Activated T-cell treated with anti-CD3 and anti-CD28 coated beads for 1 hour (primary cell): ENCODE results near the gene SNRNP70.
A peak's percentile ranks its signal among the peaks of the same experiment; 100 is the strongest.
"Not testable (repeated sequence)": the region's sequence is repeated elsewhere in the genome, so short reads cannot be mapped to it uniquely, and the experiment has no call there.

Source experiments
- DNase-seq: peaks from one replicate; pipeline ENCODE4 v3.0.0-alpha.2; 2020; ENCODE audit warnings: low read depth

Gene SNRNP70

DNA sequence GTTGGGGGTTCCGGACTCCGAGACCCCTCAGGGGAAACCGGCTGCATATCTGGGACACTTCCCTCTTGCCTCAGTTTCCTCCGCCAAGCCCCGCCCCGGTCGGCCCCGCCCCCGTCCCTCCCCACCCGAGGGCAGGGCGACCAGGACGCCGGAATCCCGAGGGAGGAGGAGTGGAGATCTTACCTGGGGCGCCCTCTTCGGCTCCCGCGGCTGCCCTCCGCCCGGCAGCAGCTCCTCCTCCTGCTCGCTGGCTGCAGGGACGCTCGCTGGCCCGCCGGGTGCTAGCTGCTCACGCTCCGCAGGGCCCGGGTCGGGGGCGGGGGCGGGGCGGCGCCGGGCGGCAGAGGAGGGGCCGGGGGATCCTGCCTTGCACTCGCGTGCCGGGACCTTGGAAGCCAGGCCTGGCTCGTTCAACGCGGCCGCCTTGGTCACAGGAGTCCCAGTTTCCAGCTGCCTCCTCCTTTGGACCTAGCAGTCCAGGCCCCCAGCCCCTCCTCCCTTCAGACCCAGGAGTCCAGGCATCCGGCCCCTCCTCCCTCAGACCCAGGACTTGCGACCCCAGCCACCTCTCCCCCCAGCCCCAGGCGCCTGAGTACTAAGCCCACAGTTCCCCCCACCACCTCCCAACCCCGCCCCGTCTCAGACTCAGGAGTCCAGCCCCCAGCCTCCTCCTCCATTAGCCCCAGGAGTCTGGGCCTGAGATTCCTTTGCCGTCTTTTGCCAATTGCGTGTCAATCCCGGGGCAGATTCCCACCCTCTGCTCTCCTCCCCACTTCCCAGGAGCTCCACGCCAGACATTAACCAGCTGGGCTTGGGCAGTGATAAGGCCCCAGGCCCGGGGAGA is 20.3 kb upstream of the SNRNP70 start, which contains the start of gene NTF4:
NTF4 (minus strand) TSS at position 51 of the 844 bp plus-strand sequence. CDS start 2,821 bp downstream, outside the sequence.
- no peak for DNase-seq

DNA sequence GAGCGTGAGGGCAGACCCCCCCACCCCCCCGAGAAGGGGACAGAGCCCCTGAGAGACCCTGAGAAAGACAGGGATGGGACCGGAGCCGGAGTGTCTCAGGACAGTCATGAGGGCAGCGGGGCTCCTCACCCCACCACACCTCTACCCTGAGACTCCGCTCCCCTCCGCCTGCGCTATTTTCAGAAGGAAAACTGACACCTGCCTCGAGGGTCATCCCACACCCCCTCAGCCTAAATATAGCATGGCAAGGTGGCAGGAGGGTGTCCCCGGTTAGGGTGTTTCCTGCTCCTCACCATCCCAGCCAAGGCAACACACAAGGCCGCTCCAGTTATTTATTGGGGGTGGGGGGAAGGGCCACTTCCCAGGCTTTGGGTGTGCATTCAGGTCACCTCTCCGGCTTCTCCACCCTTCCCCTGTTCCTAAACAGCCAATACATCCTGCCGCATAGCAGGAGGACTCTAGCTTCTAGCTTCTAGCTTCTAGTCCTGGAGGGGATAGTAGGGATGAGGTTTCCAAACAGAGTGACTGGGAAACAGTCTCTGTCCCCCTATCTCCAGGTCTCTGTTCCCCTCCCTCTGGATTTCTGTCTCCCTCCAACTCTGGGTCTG is 19.2 kb upstream of the SNRNP70 start:
- no peak for DNase-seq

DNA sequence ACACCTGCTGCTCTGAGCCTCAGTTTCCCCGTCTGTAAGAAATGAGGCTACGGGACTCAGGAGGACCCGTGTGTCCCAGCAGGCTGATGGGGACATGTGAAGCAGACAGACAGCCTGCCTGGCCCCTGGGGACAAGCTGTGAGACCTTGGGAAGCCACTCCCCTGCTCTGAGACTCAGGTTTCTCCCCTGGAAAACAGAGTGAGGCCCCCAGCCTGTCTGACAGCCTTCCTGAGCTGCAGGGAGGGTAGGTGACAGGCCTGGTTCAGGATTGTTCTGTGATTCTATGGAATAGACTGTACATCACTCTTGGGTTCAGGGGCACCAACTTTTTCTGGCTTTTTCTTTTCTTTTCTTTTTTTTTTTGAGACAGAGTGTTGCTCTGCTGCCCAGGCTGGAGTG is 17.7 kb upstream of the SNRNP70 start:
- DNase-seq: no peak

DNA sequence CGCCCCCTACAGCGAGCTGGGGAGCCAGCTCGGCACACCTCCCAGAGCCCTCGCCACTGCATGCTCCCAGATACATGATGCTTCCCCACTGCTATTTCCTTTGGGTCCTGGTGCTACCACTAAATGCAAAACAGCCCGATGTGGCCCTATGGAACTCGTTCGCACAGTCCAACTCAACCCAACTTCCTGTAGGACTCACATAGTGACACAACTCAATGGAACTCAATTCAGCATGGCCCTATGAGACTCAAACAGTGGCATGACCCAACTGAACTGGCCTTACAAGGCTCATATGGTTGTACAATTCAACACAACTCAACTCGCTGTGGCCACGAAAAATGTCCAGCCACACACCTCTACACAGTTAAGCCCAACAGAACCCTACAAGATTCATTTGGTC is 16.2 kb upstream of the SNRNP70 start:
- no peak for DNase-seq

DNA sequence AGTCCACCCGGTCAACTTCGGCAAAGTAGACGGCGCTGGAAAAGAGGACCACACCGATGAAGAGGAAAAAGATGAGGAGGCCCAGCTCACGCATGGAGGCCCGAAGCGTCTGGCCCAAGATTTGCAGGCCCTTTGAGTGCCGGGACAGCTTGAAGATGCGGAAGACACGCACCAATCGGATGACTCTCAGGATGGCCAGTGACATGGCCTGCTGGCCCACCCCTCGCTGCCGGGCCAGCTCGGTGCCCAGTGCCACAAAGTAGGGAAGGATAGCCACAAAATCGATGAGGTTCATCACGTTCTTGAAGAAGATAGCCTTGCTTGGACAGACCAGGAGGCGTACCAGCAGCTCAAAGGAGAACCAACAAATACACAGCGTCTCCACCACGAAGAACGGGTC is 14.8 kb upstream of the SNRNP70 start:
- DNase-seq: no peak

DNA sequence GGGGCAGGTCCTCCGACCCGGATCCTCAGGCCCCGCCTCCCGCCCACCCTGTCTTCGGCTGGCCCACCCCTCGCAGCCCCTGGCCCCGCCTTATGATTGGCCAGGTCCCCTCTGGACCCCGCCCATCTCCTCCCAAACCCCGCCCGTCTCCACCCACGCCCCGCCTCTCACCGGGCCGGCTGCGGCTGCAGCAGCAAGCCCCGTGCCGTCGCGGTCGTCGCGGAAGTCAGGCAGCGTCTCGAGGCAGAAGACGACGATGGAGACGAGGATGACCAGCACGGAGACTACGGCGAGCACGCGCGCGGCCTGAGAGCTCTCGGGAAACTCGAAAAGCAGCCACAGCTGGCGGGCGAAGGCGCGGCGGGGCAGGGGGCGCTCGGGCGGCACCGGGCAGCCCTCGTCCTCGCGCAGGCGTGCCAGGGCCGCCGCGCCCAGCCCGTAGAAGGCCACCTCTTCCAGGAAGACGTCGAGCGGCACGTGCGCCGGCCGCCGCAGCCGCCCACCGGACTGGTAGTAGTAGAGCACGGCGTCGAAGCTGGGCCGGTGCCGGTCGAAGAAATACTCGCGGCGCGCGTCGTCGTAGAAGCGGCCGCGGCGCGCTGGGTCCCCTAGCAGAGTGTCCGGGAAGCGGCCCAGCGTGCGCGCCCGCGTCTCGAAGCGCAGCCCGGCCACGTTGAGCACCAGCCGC is 13.2 kb upstream of the SNRNP70 start:
- DNase-seq: no peak

DNA sequence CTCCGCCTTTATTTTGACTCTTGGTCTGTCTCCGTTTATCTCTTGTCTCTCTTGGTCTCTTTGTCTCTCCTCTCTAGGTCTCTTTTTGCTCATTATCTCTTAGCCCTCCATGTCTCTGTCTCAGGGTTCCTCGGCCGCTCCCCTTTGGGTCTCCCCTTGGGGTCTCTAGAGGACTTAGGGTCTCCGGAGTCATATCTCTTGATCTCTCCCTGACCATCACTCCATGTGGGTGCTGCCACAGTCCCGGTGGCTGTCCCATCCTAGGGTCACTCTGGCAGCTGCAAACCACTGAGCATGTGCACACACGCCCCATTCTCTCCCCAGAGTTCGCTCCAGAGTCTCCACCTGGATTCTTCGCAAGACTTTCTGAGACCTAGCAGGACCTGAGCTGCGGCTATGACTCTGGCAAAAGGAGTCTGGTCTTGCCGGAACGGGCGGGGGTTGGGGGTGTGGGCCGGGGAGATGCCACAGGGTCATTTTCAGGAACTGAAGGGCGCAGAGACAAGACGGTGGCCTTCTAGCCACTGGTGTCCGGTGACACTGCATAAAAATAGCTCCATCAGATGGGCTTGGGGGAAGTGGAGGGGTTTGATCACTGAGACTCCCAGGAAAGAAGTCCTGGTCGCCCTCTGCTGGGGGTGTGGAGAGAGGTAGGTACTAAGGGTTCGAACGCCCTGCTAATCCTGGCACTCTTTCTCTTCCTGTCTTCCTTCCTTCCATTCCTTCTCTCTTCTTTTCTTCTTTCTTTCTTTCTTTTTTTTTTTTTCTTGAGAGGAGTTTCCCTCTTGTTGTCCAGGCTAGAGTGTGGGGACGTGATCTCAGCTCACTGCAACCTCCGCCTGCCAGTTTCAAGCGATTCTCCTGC is 11.5 kb upstream of the SNRNP70 start:
- DNase-seq: no peak

DNA sequence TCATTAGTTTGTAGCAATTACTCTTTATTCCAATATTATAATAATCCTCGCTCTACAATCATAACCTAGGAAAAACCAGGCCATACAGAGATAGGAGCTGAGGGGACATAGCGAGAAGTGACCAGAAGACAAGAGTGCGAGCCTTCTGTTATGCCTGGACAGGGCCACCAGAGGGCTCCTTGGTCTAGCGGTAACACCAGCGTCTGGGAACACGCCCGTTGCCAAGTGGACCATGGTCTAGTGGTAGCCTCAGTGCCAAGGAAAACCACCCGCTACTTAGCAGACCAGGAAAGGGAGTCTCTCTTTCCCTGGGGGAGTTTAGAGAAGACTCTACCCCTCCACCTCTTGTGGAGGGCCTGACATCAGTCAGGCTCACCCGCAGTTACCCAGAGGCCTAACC is 10.4 kb upstream of the SNRNP70 start:
- DNase-seq: not testable (repeated sequence)

DNA sequence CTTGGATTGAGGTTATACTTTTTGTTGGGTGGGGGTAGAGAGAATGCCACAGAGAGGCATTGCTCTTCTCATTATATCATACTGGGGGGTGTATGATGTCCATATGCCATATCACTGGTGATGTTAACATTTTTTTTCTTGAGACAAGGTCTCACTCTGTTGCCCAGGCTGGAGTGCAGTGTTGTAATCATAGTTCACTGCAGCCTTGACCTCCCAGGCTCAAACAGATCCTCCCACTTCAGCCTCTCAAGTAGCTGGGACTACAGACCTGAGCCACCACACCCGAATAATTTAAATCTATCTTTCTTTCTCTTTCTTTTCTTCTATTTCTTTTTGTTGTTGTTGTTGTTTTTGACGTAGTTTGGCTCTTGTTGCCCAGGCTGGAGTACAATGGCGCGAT is 4.9 kb upstream of the SNRNP70 start:
- no peak for DNase-seq

DNA sequence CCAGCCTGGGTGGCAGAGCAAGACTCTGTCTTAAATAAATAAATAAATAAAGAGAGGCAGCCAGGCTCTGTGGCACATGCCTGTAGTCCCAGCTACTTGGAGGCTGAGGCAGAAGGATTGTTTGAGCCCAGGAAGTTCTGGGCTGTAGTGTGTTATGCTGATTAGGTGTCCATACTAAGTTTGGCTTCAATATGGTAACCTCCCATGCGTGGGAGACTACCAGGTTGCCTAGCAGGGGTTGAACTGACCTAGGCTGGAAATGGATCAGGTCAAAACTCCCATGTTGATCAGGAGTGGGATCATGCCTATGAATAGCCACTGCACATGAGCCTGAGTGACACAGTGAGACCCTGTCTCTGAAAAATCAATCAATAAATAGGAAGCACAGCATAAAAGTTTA is 4.0 kb upstream of the SNRNP70 start:
- no peak for DNase-seq

DNA sequence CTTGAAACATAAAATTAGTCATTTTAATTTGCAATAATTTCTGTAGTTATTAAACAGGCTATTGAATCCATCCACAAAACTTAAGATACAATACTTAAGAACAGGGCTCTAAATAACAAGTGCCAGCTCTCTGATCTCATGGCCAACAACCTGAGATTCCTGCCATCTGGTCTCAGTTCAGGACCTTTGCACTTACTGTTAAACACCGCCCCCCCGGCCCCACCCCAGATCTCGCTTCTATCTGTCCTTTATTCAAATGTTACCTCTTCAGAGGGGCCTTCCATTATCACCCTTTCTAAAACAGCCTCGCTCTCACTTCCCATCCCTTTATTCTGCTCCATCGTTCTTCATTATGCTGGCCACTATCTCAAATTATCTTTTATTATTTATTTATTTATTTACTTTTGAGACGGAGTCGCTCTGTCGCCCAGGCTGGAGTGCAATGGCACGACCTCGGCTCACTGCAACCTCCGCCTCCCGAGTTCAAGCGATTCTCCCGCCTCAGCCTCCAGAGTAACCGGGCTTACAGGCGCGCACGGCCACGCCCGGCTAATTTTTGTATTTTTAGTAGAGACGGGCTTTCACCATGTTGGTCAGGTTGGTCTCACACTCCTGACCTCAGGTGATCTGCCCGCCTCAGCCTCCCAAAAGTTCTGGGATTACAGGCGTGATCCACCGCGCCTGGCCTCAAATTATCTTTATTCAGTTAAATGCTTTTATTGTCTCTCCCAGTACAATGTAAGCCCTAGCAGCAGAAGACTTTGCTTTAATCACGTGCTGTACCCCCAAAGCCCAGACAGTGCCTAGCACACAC is 838 bp upstream of the SNRNP70 start:
- no peak for DNase-seq

DNA sequence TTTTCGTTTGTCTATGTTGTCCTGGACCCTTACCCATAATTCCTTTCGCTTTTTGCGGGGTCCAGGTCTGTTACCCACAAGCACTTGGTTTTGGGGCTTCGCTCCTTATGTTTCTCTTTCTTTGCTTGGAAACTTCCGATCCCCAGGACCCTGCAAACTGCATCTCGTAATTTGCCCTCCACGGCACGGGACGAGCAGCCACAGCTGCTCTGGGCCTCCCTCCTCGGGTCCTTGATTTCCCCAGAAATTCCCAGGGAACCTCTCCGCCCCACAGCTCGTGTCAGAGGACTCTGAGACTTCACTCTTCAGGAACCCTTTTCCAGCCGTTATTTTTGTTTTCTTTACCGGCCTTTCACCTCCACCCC is 599 bp downstream of the SNRNP70 start:
- DNase-seq: no peak

DNA sequence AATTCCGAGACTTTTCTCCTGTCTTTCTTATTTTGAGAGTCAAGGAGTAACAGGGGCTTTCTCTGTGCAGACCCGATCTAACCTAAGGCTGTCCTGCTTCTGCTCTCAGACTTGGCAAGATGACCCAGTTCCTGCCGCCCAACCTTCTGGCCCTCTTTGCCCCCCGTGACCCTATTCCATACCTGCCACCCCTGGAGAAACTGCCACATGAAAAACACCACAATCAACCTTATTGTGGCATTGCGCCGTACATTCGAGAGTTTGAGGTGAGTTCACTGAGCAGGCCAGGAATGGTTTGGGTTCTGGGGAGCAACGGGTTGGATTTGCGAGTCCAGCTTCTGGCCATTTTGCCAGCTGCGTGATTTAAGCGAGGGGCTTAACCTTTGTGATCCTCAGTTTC is 1.0 kb downstream of the SNRNP70 start:
- no peak for DNase-seq

DNA sequence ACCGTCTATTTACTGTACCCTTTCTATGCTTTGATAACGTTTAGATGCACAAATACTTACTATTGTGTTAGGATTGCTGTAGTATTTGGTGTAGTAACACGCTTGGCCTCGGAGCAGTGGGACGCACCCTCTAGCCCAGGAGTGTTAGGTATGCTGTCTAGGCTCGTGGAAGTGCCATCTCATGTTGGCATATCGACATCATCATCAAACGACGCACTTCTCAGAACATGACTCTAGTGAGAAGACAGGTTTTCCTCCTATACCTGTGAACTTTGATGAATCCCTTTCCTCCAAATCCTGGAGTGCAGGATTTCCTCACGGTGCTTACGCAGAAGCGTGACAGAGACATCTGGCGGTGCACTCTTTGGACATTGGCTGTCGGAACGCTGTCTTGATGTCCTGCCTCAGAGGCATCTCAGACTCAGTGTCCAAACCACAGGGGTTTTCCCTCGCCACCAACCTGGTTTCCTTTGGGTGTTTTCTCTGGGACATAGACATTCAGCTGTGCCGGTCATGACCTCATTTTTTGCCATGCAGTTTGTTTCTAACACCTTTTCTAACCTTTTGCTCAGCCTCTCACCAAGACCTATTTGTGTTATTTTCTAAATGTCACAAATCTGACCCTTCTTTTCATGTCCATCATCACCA is 6.3 kb downstream of the SNRNP70 start:
- no peak for DNase-seq

DNA sequence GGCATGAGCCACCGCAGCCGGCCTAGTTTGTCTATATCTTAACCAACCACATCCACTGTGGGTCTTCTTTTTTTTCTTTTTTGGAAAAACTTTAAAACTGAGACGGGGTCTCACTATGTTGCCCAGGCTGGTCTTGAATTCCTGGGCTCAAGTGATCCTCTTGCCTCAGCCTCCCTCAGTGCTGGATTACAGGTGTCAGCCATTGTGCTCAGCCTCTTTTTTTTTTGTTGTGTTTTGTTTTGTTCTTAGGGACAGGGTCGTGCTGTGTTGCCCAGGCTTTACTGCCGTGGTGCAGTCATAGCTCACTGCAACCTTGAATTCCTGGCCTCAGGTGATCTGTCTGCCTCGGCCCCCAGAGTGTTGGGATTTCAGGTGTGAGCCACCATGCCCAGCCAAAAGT is 7.4 kb downstream of the SNRNP70 start:
- DNase-seq: no peak

DNA sequence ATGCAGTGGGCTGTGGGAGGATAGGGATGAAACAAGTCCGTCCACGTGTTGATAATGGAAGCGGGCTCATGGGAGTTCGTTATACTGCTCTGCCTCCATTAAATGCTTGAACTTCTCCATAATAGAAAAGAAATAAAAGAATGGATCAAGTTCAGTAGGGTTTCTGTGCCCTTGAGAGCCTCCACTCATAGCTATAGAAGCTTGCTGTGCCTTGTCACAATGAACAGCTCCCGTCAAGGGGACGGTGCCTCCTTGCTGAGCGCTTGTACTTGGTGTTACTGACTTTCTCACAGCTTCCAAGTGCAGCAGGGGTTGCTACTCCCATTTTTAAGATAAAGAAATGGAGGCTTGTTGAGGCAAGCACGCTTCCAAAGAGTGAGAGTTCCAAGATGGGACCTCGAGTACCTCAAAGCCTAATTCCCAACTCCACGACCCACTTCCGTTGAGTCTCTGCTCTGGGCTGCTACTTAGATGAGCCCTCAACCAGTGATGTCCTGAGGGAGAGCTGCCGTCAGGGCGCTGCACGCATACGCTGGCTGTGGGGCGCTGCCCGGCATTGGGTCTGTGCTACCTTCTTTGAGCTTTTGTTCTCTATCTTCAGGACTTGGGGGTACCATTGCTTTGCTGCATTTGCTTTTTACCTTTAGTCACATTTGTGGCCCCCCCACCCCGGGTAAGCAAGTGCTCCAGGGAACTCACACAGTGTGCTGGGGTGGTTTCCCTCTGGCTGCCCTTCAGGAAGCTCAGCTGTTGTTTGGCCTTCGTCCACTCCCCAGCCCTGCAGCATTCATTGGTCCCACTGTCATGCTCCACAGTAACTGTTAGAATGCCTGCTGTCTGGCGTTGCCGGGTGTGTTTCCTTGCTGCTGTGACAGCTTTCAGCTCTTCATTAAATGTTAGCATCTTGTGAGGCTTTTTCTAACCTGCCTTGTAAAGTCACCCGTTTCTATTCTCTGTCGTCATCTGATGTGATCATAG is 9.5 kb downstream of the SNRNP70 start:
- DNase-seq: no peak

DNA sequence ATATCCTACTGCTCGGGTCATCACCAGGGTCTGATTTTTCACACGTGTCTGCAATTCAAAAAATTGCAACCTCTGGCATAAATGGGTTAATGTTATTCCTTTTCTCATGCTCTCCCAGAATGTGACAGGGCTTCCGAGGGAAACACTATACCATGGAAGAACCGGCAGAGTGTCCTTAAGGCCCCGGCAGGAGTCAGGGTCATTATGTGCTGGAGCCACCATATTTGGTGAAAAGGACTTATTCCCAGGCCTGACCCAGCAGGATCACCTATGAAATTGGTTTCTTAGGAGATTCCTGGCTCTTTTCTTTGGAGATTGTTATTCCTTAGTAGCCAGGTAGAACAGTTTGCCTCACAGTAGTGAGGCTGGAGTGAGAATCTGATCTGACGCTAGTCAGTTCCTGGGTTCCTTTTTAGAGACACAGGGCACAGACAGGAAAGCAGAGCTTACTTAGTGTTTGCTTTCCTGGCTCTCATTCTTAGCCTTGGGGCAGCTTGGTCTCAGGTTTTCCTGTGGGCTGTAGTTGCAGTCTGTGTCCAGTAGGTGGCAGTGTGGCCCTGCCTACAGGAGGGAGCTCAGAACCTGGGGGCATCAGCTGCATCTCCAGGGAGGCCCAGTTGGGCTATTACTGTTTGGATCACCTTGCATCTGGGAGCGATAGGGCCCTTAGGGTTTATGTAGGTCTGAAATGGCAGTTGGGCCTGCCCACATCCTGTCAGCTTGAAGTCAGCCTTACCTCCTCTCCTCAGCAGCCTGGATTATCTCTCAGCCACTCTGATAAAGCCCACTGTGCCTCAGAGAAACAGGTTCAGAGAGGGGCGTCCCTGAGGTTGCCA is 12.4 kb downstream of the SNRNP70 start:
- peak; percentile 61 for DNase-seq

DNA sequence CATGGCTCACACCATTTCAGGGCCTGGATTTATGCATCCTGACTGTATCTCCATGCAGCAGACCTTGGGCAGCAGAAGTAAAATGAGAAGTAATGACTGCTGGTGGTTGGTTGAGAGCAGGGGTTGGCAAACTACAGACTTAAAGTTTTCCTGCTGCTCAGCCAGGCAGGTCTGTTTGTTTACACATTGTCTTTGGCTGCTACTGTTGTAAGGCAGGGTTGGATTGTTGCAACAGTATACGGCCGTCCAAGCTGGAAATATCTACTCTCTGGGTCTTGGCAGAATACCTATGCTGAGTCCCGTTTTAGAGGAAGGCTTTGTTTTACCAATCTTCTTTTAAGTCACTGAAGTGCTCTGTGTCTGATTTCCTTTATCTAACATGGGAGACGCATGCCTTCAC is 13.5 kb downstream of the SNRNP70 start:
- no peak for DNase-seq

DNA sequence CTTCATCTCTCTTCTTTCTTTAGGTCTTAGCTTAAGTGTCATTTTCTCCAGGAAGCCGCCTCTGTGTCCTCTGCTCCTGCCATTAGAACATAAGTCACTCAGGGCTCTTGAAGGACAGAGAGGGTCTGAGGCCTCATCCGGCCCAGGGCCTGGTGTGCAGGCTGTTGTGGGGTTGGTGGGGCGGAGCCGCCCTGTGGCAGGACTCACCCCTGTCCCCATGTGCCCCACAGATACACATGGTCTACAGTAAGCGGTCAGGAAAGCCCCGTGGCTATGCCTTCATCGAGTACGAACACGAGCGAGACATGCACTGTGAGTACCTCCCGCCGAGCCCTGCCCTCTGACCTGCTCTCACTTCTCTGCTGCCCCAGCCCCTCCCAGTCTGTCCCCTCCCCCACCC is 15.9 kb downstream of the SNRNP70 start:
- DNase-seq: no peak
